ENCODE measurements around the gene LPP. TPM values are rescaled to one million over a fixed set of nuclear protein-coding genes. Genes with fewer than 3 reads are reported as not detected.

The LPP gene
- total RNA-seq, 1 experiment from 2014 or later: 17.4 TPM

DNA sequence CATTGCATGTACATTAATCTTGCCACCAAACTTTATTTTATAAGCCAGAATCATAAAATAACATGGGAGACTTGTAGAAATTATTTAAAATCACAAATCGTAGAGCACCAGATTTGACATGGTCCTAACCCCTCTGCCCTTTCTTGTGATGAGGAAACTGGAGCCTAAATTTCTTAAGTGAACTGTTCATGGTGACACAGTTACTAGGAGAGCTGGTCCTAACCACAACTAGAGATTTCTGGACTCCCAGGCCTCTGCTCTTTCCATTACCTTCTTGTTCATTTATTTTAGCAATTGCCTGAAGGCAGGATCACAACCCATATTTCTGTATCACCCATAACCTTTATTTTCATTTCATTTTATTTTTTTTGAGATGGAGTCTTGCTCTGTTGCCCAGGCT lies 352.5 kb downstream of the LPP start:
- DNase-seq (ENCODE audit: low read depth): no peak

GRCh38 chr3:188507244-188507720 lies 353.3 kb downstream of the LPP start:
- peak; percentile 84 for DNase-seq (ENCODE audit: low read depth)

- DNase-seq (ENCODE audit: low read depth): no peak
Measured at GRCh38 chr3:188508454-188508853, 354.5 kb downstream of the LPP start.

GRCh38 chr3:188509316-188509715 lies 355.4 kb downstream of the LPP start:
- DNase-seq (ENCODE audit: low read depth): no peak

GRCh38 chr3:188510366-188510765 lies 356.4 kb downstream of the LPP start:
- peak; percentile 67 for DNase-seq (ENCODE audit: low read depth)

DNA sequence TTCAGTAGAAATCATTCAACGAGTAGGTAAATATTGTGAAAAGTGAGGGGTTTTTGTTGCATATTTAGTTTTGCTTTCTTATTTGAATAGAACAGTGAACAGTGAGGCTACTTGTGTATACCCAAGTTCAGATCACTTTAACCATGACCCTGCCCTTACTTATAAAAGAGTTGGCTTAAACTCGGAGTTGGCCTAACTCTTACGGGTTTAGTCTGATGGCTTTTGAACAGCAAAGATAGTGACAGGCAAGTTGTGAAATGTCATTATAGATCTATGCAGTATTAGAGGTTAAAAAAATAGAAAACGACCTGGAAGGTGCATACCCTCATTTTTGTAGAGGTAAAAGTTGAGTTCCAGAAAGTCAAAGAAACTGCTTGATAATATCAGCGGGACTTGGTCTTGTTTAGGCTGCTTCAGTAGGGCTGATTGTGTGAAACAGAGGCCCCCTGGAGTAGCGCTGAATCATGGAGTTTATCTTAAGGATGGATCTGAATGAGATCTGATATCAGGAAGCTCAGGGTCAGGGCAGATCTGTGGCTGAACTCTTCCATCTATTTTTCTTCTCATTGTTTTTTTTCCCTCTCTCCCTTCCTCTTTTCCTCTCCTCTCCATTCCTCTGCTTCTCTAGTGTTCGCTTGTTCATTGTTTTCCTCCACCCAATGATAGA lies 359.8 kb downstream of the LPP start:
- no peak for DNase-seq (ENCODE audit: low read depth)

GRCh38 chr3:188516515-188516914 lies 362.6 kb downstream of the LPP start:
- no peak for DNase-seq (ENCODE audit: low read depth)

- DNase-seq (ENCODE audit: low read depth): no peak
Measured at GRCh38 chr3:188518416-188518815, 364.5 kb downstream of the LPP start.

DNA sequence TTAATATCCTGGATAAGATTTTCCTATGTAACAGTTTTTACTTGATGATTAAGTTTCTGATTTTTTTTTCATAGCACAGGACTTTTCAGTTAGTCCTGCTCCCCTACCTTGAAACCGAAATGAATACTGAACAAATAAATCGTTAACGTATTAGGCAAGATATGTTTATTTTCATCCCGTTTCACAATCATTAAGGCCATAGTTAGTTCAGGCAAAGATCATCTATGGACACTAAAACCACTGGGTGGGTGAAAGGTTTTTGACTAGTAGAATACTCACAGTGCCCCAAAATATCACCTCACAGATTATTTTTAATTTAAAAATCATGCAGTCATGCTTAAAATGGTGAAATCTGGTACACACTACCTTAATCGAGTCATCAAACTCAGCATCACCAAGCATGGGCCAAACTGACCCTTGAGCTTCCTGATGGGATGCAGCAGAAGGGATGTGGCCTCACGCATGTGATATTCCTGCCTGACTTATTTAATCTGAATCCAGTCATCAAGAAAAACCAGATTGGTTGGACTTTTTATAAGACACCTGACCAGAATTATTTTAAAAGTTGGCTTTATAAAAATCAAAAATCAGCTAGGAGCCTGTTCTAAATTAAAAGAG lies 365.0 kb downstream of the LPP start:
- no peak for DNase-seq (ENCODE audit: low read depth)

DNA sequence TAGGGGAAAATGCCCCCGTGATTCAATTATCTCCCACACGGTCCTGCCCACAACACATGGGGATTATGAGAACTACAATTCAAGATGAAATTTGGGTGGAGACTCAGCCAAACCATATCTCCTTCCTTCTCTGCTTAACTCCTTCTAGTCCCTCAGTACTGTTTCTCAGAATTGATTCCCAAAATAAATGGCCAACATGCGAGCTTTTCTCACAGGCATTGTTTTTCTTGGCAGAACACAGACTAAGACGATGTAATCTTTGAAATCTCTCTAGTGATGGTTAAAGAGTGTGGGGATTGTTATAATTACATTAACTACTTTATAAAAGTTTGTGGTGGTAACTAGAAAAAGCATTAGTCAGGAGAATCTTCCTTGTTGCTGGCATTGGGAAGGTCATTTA lies 366.5 kb downstream of the LPP start:
- DNase-seq (ENCODE audit: low read depth): no peak

GRCh38 chr3:188522115-188522514 lies 368.2 kb downstream of the LPP start:
- no peak for DNase-seq (ENCODE audit: low read depth)

- DNase-seq (ENCODE audit: low read depth): no peak
Measured at GRCh38 chr3:188523291-188523690, 369.3 kb downstream of the LPP start.

DNA sequence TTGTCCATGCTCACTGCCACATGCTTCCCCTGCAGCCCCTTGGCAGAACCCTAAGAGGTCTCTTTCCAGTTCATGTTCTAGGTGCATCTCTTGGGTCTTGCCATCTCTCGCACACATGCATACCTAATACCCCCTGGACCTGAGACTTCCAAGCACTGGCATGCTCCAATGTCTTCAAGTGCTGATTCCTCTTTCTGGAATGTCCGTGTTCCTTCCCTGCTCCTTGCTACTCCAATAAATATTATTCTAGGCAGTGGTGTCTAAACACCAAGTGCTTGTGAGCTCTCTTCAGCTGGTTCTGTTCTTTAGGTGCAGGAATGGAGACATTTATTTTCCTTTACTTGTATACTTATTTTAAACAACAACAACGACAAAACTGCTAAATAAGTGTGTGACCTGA lies 370.1 kb downstream of the LPP start:
- DNase-seq (ENCODE audit: low read depth): no peak

DNA sequence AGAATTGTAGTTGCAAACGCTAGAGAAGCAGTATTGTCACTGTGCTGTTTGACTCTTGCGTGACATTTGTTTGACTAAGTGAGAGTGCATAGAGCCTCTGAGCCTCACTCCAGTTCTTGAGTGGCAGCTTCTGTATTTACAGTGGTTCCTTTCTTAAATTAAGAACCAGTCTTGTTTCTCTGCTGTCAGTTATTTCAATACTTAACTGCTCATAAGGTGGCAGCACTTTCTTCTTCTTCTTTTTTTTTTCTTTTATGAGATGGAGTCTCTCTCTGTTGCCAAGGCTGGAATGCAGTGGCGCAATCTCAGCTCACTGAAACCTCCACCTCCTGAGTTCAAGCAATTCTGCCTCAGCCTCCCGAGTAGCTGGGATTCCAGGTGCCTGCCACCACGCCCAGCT lies 372.1 kb downstream of the LPP start:
- peak; percentile 38 for DNase-seq (ENCODE audit: low read depth)

DNA sequence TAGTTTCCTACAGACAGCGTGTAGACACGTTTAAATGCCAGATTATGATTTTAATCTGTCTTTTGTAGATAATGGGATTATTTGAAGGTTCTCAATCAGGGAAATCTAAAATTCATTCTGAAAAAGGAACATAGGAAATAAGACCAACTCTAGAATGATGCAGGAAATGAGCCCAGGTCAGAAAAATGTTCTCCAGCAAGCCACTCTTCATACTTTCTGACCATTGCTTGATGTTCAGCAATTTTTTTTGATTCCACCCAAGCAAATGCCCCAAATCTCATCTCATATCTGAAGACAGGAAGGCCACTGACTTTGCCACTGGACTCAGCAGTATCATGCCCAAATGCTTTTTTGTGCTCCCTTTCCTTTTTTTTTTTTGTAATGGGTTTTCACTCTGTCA lies 373.4 kb downstream of the LPP start:
- no peak for DNase-seq (ENCODE audit: low read depth)

DNA sequence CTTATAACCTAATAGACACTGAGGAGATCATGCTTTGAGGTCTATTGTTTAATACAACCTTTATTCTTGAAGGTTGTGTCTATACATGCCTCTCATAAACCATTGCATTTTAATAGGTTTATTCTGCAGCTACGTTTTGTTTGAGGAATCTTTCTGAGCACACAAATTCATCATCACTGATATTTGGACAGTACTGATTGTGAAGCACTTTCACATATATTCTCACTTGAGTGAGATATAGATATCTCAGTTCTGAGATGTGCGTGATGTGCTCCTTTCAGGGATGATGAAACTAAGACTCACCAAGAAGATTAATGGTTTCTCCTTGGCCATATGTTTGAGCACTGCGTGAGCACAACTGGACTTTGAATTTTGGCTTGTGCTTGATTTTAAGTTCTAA lies 374.4 kb downstream of the LPP start:
- DNase-seq (ENCODE audit: low read depth): no peak

DNA sequence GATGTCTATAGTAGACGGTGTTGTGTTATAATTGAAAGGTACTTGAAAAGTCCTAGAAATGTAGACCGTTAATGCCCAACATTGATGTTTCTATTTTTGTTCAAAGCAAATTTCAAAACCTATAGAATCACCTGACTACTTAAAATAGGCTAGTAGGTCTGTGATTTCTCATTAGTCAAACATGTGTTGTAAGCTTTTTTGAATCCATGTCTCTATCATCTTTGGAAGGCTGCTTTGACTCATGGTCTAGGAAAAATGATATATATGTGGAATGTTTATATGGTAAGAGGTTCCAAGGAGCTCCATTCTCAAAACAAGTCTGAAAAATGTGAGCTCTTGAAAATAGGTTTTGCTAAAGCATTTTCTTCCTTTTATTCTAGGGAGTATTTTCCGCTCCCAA lies 375.3 kb downstream of the LPP start:
- no peak for DNase-seq (ENCODE audit: low read depth)

DNA sequence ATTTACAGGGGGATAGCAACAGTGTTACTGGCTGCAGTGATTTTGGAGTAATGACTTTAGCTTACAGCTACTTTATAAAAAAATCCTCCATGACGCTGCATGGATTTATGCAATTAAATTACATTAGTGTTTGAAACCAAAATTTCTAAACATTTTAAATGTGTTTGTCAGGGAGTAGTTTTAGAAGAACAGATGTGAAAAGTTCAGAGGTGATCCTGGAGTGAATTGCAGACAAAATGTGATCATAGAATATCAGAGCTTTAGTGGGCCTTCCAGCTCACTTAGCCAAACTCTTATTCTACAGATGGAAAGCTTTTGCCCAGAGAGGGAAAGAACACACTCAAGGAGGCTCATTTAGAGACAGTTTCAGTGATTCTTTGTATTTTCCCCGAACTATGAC lies 376.3 kb downstream of the LPP start:
- no peak for DNase-seq (ENCODE audit: low read depth)

GRCh38 chr3:188531210-188531609 lies 377.3 kb downstream of the LPP start:
- peak; percentile 90 for DNase-seq (ENCODE audit: low read depth)

GRCh38 chr3:188533172-188533571 lies 379.2 kb downstream of the LPP start:
- no peak for DNase-seq (ENCODE audit: low read depth)

DNA sequence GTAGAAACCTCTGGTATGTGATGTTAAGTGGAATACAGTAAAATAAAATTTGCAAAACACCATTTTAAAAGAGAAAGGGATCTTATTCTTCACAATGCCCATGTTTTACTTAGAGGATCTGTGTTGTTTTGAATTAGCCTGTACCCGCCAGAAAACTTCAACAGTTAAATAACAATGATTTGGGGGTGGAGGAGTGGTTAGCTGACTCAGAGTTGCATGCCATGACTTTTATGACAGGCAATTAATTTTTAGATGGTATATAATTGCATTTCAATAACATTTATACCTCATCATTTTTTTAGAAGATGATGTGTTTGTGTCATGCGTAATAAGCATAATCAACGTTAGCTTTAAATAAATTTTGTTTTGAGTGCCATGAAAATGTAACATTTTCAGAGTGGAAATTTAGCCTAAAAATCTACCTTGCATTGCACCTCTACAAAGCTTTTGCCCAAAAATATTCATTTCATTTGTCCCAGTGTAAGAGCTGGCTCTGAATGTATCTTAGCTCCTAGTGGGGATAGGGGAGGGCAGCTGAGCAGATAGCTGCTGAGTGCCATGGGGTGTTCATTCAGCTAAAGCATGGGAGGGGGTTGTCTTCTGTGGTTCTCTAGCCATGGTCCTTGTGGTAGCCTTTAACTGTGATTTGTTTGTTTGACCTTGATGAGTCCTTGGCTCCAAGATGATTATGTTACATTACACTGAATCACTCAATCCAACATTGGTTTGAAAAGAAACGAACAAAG lies 379.8 kb downstream of the LPP start:
- DNase-seq (ENCODE audit: low read depth): no peak

DNA sequence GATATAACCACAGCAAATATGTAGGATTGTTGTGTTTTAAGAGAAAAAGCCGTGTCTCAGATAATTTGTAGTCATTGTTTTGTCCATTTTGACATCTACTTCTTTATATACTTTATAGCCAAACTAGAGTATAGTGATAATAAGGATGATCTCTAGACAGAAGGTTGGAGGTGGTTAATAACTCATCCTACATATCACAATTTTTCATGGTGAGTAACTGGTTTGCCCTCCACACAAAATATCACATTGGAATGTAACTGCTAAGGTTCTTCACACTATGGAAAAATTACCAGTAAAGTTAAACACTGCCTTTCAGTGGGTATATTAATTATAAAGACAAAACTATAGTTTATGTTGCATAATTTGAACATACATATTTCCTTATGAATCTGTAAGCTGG lies 380.7 kb downstream of the LPP start:
- DNase-seq (ENCODE audit: low read depth): peak; percentile 48

GRCh38 chr3:188537606-188538005 lies 383.6 kb downstream of the LPP start:
- DNase-seq (ENCODE audit: low read depth): no peak
